CD4-positive, CD25-positive, alpha-beta regulatory T cell (primary cell): Measurements from ENCODE around the gene ATL1. TPM values are rescaled to one million over a fixed set of nuclear protein-coding genes. Genes with fewer than 3 reads are reported as not detected.
A peak's percentile ranks its signal among the peaks of the same experiment; 100 is the strongest.
"Not testable (repeated sequence)": the region's sequence is repeated elsewhere in the genome, so short reads cannot be mapped to it uniquely, and the experiment has no call there.

Source experiments
- ATAC-seq, 2 donors: fragments of 150-1000 bp; cut with Tn5 transposase; one replicate each; pipeline ENCODE4 v1.10.0; 2021; ENCODE audit warnings: low read depth in 2 of 2, moderate number of reproducible peaks in 2 of 2, moderate library complexity in 1 of 2
- DNase-seq, 3 donors: peaks; one replicate each; pipeline versions ENCODE4 v3.0.0 to v3.0.0-alpha.2; 2012 to 2022; ENCODE audit warnings: mixed read lengths in 1 of 3
- H3K27ac ChIP-seq: one replicate; pipeline ENCODE4 v1.7.0; 2013; ENCODE audit warnings: mild to moderate bottlenecking, low read length; ENCODE audit not compliant: insufficient read depth, poor library complexity, severe bottlenecking
- H3K27me3 ChIP-seq: one replicate; pipeline ENCODE4 v1.7.0; 2013; ENCODE audit warnings: low read length; ENCODE audit not compliant: control insufficient read depth, insufficient read depth
- H3K36me3 ChIP-seq: one replicate; pipeline ENCODE4 v1.7.0; 2013; ENCODE audit warnings: mild to moderate bottlenecking, low read length, moderate library complexity; ENCODE audit not compliant: control insufficient read depth, insufficient read depth
- H3K4me1 ChIP-seq: 2 replicates; pipeline ENCODE4 v1.7.0; 2013; ENCODE audit warnings: mild to moderate bottlenecking, low read length; ENCODE audit not compliant: insufficient read depth, control insufficient read depth, poor library complexity, severe bottlenecking
- H3K4me3 ChIP-seq: one replicate; pipeline ENCODE4 v1.7.0; 2013; ENCODE audit warnings: low read depth, mild to moderate bottlenecking, low read length, moderate library complexity
- H3K9me3 ChIP-seq, 2 experiments: 1 replicate in 1 of 2; 2 replicates in 1 of 2; pipeline ENCODE4 v1.7.0; 2013; ENCODE audit warnings: low read length in 2 of 2, mild to moderate bottlenecking in 1 of 2, moderate library complexity in 1 of 2; ENCODE audit not compliant: control insufficient read depth in 2 of 2
- H3K27ac Mint-ChIP-seq, 3 donors: one replicate each; pipeline ENCODE4 v1.8.0; 2020 to 2022; ENCODE audit warnings: mild to moderate bottlenecking in 3 of 3, mixed read lengths in 3 of 3, moderate library complexity in 2 of 3
- H3K27me3 Mint-ChIP-seq: one replicate; pipeline ENCODE4 v1.8.0; 2022; ENCODE audit warnings: mild to moderate bottlenecking, mixed read lengths
- H3K36me3 Mint-ChIP-seq: one replicate; pipeline ENCODE4 v1.8.0; 2020; ENCODE audit warnings: mixed read lengths
- H3K4me1 Mint-ChIP-seq, 4 donors: one replicate each; pipeline ENCODE4 v1.8.0; 2020 to 2022; ENCODE audit warnings: mixed read lengths in 4 of 4, mild to moderate bottlenecking in 1 of 4
- H3K4me3 Mint-ChIP-seq, 4 donors: one replicate each; pipeline ENCODE4 v1.8.0; 2020 to 2022; ENCODE audit warnings: mild to moderate bottlenecking in 4 of 4, mixed read lengths in 4 of 4, moderate library complexity in 3 of 4
- H3K9me3 Mint-ChIP-seq, 7 donors: one replicate each; pipeline ENCODE4 v1.8.0; 2020 to 2022; ENCODE audit warnings: mixed read lengths in 7 of 7, mild to moderate bottlenecking in 3 of 7, moderate library complexity in 2 of 7
- polyA plus RNA-seq, 4 donors: library from polyadenylated mRNA; unstranded; fragments of 300-500 nt; fragmentation: Illumina TruSeq; gene quantifications; one replicate each; pipeline ENCODE4 v1.2.3, GENCODE V29; 2021
- total RNA-seq: library from RNA; stranded (reverse); gene quantifications from one replicate; pipeline ENCODE4 v1.2.3, GENCODE V29; 2022

The ATL1 gene
- total and polyA plus RNA-seq, 5 donors from 2014 or later: 0.62 to 1.6 (median 1.3) TPM

DNA sequence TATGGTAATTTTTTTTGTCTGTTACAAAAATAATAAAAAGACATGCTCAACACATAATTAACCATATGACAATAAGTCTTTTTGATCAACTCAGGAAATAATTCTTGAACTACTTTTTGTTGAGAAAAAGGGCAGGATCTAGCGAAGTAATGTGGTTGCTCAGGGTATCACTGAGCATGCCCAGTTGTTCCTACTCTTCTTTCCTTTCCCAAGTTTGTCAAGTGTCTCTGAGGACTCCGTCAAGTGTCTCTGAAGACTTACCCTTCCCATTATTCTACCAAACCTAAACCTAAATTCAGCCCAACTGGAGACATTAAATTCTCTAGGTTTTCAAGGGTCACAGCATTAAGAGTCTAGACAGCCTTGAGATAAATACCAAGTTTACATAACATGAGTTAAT lies 104.6 kb downstream of the ATL1 start:
- ATAC-seq, DNase-seq, H3K4me3 Mint-ChIP-seq, H3K27ac ChIP-seq, H3K36me3 ChIP-seq, H3K4me3 ChIP-seq, H3K9me3 Mint-ChIP-seq, H3K27ac Mint-ChIP-seq, H3K27me3 Mint-ChIP-seq, H3K27me3 ChIP-seq, H3K9me3 ChIP-seq: not testable (repeated sequence)
- H3K4me1 ChIP-seq: peaks cover 14% of the 10 kb centered on the region
- Mint-ChIP-seq H3K36me3 (peaks cover 24% of the 10 kb centered on the region), H3K4me1 (peaks cover 9 to 25% (median 23%) of the 10 kb centered on the region in 4 donors)

DNA sequence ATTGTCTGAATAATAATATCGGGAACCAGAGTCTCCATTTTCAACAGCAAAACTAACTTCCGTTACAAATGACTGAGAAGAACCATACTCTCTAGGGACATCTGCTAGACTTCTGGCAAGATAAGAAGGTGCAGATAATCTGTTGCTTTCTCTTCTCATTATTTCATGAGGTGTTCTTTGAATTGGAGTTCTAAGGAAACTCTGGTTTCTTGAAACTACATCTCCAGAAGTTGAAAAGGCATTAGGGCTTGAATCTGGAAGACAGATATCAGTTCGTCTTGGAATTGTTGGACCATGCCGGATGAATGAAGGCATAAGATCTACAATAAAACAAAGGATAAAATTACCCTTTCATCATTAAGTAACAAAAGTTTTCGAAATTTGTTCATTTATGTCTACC lies 105.4 kb downstream of the ATL1 start:
- not testable (repeated sequence) for H3K27ac ChIP-seq, H3K27me3 ChIP-seq, H3K27me3 Mint-ChIP-seq, H3K27ac Mint-ChIP-seq, H3K4me3 Mint-ChIP-seq, ATAC-seq, H3K4me3 ChIP-seq, H3K36me3 ChIP-seq, H3K9me3 Mint-ChIP-seq, H3K9me3 ChIP-seq, DNase-seq
- Mint-ChIP-seq H3K4me1 (peaks cover 9 to 23% (median 22%) of the 10 kb centered on the region in 4 donors), H3K36me3 (peaks cover 19% of the 10 kb centered on the region)
- peaks cover 14% of the 10 kb centered on the region for H3K4me1 ChIP-seq

DNA sequence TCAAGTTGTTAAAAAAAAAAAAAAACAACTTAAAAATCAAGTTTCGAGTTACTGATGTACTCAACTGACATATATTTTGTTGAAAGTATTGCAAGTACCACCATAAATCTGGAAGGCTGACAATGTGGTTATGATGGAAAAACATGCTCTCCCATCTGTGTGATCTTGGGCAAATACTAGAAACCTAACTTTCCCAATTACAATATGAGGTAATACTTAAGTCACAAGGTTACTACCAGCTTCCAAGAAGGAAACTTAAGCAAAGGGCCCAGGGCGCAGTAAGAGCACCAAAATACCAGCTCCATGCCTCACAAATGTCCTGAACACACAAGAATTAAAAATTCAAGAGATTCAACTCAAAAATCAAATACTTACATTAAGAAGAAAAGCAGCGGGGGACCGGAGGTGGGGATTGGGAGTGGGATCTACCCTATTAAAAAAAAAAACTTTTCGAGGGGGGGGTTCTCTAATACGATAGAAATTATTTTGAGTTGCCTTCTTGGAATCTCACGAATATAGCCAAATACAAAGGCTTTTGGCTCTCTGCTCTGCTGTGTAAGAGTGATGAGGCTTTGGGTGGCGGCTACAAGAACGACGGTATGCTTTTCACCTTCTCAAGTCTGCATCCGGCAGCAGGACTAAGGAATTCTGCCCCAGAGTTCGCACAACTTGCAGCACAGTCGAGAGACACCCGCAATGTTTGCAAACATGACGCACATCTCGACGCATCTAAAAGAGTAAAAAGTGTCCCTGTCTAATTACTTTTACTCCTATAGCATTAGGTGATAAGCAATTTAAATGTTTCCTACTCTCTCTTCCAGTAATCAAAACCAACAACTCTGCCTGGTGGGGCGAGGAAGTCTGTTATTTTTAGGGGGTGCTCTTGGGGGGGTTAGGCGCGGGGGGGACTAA lies 107.1 kb downstream of the ATL1 start:
- Mint-ChIP-seq H3K9me3 (no peaks in the 10 kb centered on the region), H3K27me3 (peaks cover 9% of the 10 kb centered on the region), H3K4me3 (peak overlapping the region in 1 of 4 donors; percentile 96), H3K27ac (peak overlapping the region; percentile 38 to 92 (median 75)), H3K4me1 (peaks cover 9 to 23% (median 21%) of the 10 kb centered on the region in 4 donors), H3K36me3 (peaks cover 9% of the 10 kb centered on the region)
- DNase-seq (peak in 2 of 3 donors; percentile 35 to 40), ATAC-seq (peak; percentile 28 to 29)
- Histone ChIP-seq H3K27me3 (peaks cover 5% of the 10 kb centered on the region), H3K27ac (no peak overlapping the region), H3K9me3 (no peaks in the 10 kb centered on the region), H3K4me3 (peak overlapping the region; percentile 75), H3K36me3 (no peaks in the 10 kb centered on the region), H3K4me1 (peaks cover 14% of the 10 kb centered on the region)

DNA sequence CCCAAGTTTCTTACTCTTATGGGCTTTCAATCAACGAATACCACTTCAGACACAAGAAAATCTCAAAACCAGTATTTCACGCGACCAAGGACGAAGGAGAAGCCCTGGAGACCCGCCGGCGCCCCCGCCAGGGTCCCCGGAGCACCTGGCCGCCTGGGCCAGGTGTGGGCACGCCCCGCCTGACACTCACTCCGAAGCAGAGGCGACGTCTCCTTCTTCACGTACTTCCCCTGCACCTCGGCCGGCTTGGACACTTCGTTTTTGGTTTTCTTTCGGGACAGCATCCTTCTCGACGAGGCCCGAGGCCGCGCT lies 107.7 kb downstream of the ATL1 start:
- peaks cover 9% of the 10 kb centered on the region for H3K36me3 Mint-ChIP-seq
- Histone ChIP-seq H3K9me3 (no peaks in the 10 kb centered on the region), H3K27ac (peak overlapping the region; percentile 14), H3K36me3 (no peaks in the 10 kb centered on the region), H3K27me3 (peaks cover 5% of the 10 kb centered on the region), H3K4me3 (peak overlapping the region; percentile 75), H3K4me1 (peaks cover 14% of the 10 kb centered on the region)
- peak; percentile 41 to 48 for ATAC-seq
- H3K4me3 Mint-ChIP-seq: peak overlapping the region in 1 of 4 donors; percentile 96
- peak overlapping the region in 2 of 3 donors; percentile 75 to 92 for H3K27ac Mint-ChIP-seq
- peaks cover 9% of the 10 kb centered on the region for H3K27me3 Mint-ChIP-seq
- DNase-seq: peak in 2 of 3 donors; percentile 31 to 34
- H3K9me3 Mint-ChIP-seq: no peaks in the 10 kb centered on the region
- H3K4me1 Mint-ChIP-seq: peaks cover 9 to 23% (median 21%) of the 10 kb centered on the region in 4 donors

DNA sequence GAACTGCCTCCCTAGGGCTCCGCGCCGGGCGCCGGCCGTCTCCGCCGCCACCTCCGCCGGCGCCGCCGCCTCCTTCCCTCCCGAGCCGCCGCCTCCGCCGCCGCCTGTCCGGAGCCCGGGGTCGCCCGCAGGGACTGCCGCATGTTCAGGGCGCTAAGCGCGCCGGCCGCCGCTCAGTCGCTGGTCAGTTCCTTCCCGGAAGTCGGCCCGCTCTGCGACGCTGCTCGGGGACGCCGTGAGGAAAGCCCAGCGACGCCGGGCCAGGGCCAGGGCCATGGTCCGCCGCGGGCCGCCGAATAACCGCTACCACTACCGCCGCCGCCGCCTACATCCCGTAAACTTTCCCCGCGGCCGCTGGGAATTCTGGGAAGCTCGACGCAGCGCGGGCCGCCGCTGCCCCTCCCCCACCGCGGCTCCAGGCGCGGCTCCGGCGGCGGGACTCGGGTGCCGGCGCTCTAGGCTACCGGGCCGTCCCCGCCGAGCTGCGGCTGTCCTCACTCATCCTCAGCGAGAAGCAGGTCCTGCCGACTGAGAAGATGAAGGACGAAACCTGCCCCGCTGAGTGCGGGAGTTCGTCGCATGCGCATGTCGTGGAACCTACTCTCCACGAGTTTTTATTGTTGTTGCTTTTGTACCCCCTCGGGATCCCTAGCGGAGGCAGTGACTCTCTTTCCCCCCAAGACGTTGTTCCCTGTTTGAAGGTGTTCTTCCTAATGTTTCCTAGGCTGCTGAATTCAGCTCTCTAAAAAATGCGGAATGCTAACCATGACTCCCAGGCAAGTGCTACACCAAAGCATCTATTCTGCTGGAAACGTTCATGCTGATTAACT lies 108.3 kb downstream of the ATL1 start, which contains the start of gene SAV1:
SAV1 (minus strand) TSS at position 311 of the 830 bp plus-strand sequence. CDS start 339 bp downstream, outside the sequence.
- Histone ChIP-seq H3K27me3 (peaks cover 5% of the 10 kb centered on the region), H3K4me3 (peak within 1 kb of the TSS; percentile 77), H3K27ac (peak within 1 kb of the TSS; percentile 14), H3K4me1 (peaks cover 14% of the 10 kb centered on the region), H3K9me3 (no peaks in the 10 kb centered on the region), H3K36me3 (no peaks in the 10 kb centered on the region)
- Mint-ChIP-seq H3K4me1 (peaks cover 9 to 23% (median 20%) of the 10 kb centered on the region in 4 donors), H3K36me3 (peaks cover 6% of the 10 kb centered on the region), H3K27me3 (peaks cover 9% of the 10 kb centered on the region), H3K4me3 (peak within 1 kb of the TSS in 1 of 4 donors; percentile 96), H3K9me3 (no peaks in the 10 kb centered on the region), H3K27ac (peak within 1 kb of the TSS; percentile 75 to 92 (median 85))
- ATAC-seq (peak; percentile 49 to 64), DNase-seq (peak; percentile 17 to 55 (median 34))

DNA sequence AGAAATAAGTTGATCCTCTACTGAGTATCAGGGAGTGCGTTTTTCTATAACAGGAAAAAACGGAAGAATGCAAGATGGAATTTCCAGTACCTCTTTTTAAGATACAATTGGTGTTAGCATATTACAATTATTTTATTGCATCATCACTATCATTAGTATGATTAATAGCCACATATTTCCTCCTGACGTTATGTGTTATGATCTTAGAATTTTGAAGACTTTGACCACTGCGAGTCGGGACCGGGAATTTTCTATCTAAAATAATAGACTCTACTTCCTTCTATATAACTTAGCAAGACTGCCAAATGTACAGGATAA lies 108.8 kb downstream of the ATL1 start:
- Mint-ChIP-seq H3K36me3 (peaks cover 2% of the 10 kb centered on the region), H3K4me3 (no peak overlapping the region), H3K9me3 (no peaks in the 10 kb centered on the region), H3K27me3 (peaks cover 9% of the 10 kb centered on the region), H3K4me1 (peaks cover 9 to 20% (median 16%) of the 10 kb centered on the region in 4 donors), H3K27ac (no peak overlapping the region)
- ATAC-seq: no peak
- no peak for DNase-seq
- H3K36me3 ChIP-seq: no peaks in the 10 kb centered on the region
- H3K4me1 ChIP-seq: peaks cover 14% of the 10 kb centered on the region
- H3K9me3 ChIP-seq: no peaks in the 10 kb centered on the region
- H3K4me3 ChIP-seq: peak overlapping the region; percentile 77
- peaks cover 5% of the 10 kb centered on the region for H3K27me3 ChIP-seq
- H3K27ac ChIP-seq: no peak overlapping the region

DNA sequence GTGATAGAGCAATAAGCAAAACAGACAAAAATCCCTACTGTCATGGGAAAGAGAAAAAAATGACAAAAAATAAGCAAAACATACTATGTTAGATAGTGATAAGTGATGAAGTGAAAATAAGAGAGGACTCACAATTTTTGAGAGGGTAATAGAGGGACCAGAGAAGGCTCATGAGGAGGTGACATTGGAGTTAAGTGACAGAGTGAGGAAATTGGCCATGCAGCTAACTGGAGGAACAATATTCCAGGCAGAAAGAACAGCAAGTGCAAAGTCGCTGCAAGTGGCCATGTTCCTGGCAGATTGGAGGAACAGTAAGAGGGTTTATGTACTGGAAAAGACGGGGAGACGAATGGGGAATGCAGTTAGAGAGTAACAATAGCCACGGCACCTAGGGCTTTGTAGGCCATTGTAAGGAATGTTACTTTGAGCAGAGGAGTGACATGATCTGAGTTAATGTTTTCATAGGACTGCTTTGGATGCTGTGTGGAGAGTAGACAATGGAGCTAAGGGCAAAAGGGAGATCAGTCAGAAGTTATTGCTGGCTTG lies 109.6 kb downstream of the ATL1 start:
- DNase-seq (no peak), ATAC-seq (no peak)
- no peaks in the 10 kb centered on the region for H3K36me3 Mint-ChIP-seq
- peaks cover 9 to 18% (median 13%) of the 10 kb centered on the region in 4 donors for H3K4me1 Mint-ChIP-seq
- Histone ChIP-seq H3K4me3 (no peak overlapping the region), H3K9me3 (no peaks in the 10 kb centered on the region), H3K36me3 (no peaks in the 10 kb centered on the region), H3K27me3 (peaks cover 5% of the 10 kb centered on the region), H3K27ac (no peak overlapping the region), H3K4me1 (peaks cover 14% of the 10 kb centered on the region)
- H3K27me3 Mint-ChIP-seq: peaks cover 9% of the 10 kb centered on the region
- no peaks in the 10 kb centered on the region for H3K9me3 Mint-ChIP-seq
- no peak overlapping the region for H3K4me3 Mint-ChIP-seq
- no peak overlapping the region for H3K27ac Mint-ChIP-seq
